ENCODE data around the gene NOTCH4.

Gene NOTCH4

GRCh38 chr6:32177788-32178546 lies 45.9 kb downstream of the NOTCH4 start, which contains the start of gene RNF5:
Gene RNF5, plus strand, starts transcription at chr6:32178405. Its CDS starts 107 bp downstream, at chr6:32178512.
- no peak for TF ChIP-seq CTCF (IDR thresholded peaks at IDR 0.05; ENCODE audit: borderline replicate concordance, insufficient read depth, low read depth, low read length)

GRCh38 chr6:32177183-32177787 lies 46.6 kb downstream of the NOTCH4 start:
- TF ChIP-seq CTCF (IDR thresholded peaks at IDR 0.05; ENCODE audit: borderline replicate concordance, insufficient read depth, low read depth, low read length) = no peak
- H3K4me3 ChIP-seq (ENCODE audit: low read depth, low read length) = peak overlapping the region; percentile 51

More at GRCh38 chr6:32177788-32178546, 45.9 kb downstream of the NOTCH4 start, which contains the start of gene RNF5:
- H3K4me3 ChIP-seq (ENCODE audit: low read depth, low read length) = peak within 1 kb of the TSS; percentile 52

- H3K4me3 ChIP-seq (ENCODE audit: low read depth, low read length) = peak overlapping the region; percentile 51
- no peak for TF ChIP-seq CTCF (IDR thresholded peaks at IDR 0.05; ENCODE audit: borderline replicate concordance, insufficient read depth, low read depth, low read length)
Observed at GRCh38 chr6:32176476-32177182, 47.2 kb downstream of the NOTCH4 start.

- peak within 1 kb of the TSS; percentile 68 for H3K4me3 ChIP-seq (ENCODE audit: low read depth, low read length)
- TF ChIP-seq CTCF (IDR thresholded peaks at IDR 0.05; ENCODE audit: borderline replicate concordance, insufficient read depth, low read depth, low read length) = no peak
Observed at GRCh38 chr6:32175711-32176475, 48.0 kb downstream of the NOTCH4 start, which contains the start of gene AGPAT1. Gene AGPAT1, minus strand, starts transcription at chr6:32176084. Its CDS starts 4,588 bp downstream, at chr6:32171496.

GRCh38 chr6:32175322-32175710 lies 48.6 kb downstream of the NOTCH4 start:
- no peak for TF ChIP-seq CTCF (IDR thresholded peaks at IDR 0.05; ENCODE audit: borderline replicate concordance, insufficient read depth, low read depth, low read length)
- H3K4me3 ChIP-seq (ENCODE audit: low read depth, low read length) = peak overlapping the region; percentile 68

GRCh38 chr6:32174416-32174815 lies 49.5 kb downstream of the NOTCH4 start:
- no peak for TF ChIP-seq CTCF (IDR thresholded peaks at IDR 0.05; ENCODE audit: borderline replicate concordance, insufficient read depth, low read depth, low read length)
- H3K4me3 ChIP-seq (ENCODE audit: low read depth, low read length) = no peak overlapping the region

Data from GM12875 (cell line).